GM18519 (cell line): Measurements from ENCODE around the gene CABCOCO1.
"Not testable (repeated sequence)": the region's sequence is repeated elsewhere in the genome, so short reads cannot be mapped to it uniquely, and the experiment has no call there.

Source experiments
- ATAC-seq: cut with Tn5 transposase; IDR thresholded peaks from one replicate; pipeline ENCODE4 v1.9.1; 2021; ENCODE audit warnings: mild to moderate bottlenecking, moderate library complexity; ENCODE audit not compliant: unreplicated experiment, low FRiP score

CABCOCO1 gene

DNA sequence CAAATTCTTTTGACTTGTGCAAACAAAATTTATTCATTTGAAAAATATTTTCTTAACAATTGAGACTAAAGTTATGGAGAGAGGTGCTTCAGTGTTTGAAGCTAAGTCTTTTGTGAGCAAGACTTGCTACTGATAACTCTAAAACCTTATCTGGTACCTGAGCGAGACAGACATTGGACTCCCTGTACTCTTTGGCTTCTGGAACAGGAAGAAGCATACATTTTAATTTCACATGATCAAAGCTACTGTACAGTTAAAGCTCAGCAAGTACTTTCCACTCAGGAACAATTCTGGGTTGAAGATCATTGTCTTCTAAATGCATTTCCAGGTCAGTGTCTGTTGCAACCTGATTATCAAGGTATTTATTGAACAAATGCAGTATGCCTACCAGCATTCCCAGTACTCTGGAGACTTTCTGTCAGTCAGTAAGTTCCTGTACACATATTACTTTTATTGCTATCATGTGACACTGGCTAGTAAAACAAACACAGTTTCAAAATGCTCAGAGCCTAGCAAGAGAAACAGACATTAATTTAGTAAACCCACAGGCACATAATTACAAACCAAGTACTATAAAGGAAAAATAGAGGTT is 42.4 kb downstream of the CABCOCO1 start:
- ATAC-seq, result no peak

DNA sequence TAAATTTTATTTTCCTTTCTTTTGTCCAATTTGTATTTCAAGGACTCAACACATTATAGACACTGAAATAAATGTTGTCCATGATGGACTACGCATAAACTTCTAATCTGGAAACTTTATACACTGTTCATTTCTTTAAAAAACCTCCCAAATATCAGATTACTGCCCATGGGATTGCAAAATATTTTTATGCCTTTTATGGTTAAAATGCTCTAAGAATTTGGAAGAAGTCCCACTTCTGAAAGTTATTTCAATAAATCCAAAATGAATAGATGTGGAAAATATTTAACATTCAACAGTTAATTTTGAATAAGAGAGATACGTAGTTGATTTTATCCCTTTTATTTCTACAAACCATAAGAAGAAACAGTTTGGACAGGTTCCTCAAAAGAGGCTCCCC is 46.1 kb downstream of the CABCOCO1 start:
- no peak for ATAC-seq

DNA sequence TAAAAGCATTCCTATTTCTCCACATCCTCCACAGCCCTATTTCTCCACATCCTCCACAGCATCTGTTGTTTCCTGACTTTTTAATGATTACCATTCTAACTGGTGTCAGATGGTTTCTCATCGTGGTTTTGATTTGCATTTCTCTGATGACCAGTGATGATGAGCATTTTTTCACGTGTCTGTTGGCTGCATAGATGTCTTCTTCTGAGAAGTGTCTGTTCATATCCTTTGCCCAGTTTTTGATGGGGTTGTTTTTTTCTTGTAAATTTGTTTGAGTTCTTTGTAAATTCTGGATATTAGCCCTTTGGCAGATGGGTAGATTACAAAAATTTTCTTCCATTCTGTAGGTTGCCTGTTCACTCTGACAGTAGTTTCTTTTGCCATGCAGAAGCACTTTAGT is 49.4 kb downstream of the CABCOCO1 start:
- ATAC-seq, result not testable (repeated sequence)

DNA sequence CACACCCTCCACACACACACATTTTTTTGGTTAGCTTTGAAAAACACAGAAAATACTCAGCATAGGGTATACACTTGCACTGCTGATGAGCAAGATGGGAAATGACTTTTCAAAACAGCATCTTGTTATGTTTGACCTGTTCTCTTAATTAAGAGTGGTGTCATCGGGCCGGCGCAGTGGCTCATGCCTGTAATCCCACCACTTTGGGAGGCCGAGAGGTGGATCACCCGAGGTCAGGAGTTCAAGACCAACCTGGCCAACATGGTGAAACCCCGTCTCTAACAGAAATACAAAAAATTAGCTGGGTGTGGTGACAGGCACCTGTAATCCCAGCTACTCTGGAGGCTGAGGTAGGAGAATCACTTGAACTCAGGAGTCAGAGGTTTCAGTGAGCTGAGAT is 56.7 kb downstream of the CABCOCO1 start:
- not testable (repeated sequence) for ATAC-seq

DNA sequence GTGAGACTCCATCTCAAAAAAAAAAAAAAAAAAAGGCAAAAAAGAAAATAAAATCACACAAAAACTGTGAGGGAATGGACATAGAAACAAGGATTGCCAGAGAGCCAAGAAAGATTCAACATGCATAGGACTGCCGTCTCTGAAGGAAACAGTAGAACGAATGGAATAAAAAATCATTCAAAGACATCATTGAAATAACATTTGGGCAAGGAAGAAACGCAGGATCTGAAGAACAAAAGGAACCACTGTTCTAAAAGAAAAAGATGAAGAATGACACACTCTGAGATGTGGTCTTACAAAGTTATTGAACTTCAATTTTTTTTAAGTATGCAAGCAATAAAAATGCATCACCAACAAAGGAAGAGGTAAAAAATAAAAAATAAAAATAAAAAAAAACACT is 57.2 kb downstream of the CABCOCO1 start:
- no peak for ATAC-seq

DNA sequence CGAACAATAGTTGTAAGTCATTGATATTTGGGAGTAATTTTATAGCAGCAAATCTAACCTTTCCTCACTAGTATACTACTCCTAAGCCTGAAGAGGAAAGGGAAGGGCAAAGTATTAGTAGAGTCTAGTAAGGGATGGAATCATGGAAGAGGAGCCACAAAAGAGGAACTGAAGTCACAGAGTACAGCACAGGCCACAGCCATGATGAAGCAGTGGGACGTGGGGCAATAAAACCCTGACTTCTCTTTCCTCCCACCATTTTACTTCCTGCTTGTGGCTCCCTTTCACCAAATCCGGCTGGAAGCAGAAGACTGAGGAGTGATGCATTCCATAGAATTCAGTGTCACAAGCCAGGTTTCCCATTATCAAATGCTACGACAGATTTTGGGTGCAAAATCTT is 58.7 kb downstream of the CABCOCO1 start:
- ATAC-seq, result no peak

DNA sequence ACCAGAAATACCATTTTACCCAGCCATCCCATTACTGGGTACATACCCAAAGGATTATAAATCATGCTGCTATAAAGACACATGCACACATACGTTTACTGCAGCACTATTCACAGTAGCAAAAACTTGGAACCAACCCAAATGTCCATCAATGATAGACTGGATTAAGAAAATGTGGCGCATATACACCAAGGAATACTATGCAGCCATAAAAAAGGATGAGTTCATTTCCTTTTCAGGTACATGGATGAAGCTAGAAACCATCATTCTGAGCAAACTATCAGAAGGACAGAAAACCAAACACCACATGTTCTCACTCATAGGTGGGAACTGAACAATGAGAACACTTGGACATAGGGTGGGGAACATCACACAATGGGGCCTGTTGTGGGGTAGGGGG is 62.5 kb downstream of the CABCOCO1 start:
- ATAC-seq, result not testable (repeated sequence)

DNA sequence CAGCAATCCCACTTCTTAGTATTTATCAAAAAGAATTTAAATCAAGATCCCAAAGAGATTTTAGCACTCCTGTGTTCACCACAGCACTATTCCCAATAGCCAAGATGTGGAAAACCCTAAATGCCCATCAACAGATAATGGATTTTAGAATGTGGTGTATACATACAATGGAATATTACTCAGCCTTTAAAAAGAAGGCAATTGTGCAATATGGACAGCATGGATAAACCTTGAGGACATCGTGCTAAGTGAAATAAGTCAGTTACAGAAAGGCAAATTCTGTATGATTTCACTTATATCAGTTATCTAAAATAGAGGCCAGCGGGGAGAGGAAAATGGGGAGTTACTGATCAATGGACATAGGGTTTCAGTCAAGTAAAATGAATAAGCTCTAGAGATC is 66.9 kb downstream of the CABCOCO1 start:
- no peak for ATAC-seq

DNA sequence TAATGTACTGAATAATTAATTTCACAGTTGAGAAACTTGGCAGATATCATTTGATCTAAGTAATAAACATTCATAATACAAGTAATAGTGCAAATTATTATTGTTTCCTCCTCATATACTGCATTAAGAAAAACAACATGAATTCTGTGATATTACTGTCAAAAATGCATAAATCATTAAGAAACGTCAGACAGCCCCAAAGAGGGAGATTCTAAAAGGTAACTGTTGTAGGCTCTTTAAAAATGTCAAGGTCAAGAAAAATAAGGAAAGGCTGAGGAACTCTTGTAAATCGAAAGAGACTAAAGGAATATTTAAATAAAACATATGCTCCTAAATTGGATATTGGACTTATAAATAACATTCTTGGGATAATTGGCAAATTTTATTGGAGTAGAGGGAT is 67.9 kb downstream of the CABCOCO1 start:
- ATAC-seq, result no peak

DNA sequence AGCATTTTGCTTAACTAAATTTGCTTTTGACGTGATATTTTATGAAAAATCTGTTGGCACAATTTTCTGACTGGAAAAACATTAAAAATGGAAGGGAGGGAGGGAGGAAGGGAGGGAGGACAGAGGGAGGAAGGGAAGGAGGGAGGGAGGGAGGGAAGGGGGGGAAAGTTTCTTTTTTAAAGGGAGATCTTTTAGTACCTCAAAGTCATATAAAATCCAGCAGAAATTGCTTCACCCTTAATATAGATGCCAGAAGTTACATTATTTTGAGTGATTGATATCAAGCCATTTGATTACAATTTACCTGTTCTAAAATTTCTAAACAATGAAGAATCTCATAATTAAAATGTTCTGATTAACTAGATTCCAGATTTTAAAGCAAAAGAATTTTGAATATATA is 68.9 kb downstream of the CABCOCO1 start:
- ATAC-seq, result no peak

DNA sequence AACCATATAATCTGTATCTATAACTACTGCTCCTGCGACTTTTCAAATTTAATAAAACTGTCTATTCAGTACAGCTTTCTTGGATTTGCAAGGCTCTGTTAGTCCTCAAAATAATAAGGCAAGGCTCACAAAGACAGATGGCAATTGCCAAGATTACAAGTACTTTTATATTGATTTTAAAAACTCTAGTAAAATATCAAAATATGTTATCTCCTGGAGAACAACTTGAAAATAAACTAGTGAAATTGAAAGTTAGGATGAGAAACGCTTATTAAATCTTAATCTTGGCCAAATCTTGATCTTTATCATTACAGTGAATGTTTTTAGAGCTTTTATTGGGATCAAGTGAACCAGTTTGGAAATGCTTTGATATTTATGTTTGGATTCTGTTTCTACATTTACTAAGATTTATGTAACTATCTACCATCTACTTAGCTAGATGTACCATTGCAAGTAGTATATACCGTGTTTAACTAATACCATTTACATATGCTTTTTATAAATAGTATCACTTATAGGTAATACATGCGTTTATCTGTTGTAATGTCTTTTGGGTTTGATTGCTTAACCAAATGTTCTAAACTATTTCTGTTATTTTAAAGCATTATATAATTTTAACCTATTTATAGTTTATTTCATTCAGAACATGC is 70.0 kb downstream of the CABCOCO1 start:
- no peak for ATAC-seq

DNA sequence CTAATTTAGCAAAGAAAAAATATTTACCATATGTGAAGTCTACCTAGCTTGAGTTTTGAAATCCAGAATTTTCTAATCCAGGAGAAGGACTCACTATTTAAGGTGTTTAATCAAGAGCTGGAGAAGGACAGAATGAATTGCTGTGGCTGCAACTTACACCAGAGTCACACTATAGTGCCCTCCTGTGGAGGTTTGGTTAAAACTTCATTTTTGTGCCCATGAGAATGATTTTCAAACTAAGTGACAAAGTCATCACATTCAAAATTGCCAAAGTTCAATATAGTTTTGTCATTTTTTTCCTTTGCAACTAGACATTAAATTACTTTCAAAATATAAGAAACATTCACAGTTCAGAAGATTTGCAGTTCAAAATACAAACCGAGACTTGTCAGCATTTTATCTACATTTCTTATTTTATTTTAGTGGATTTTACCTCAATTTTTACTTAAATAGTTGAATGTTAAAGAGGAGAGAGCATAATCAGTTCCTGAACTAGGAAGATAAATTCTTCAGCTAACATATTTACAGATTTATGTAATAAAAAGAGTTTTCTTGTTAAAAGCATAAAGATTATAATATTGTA is 70.7 kb downstream of the CABCOCO1 start:
- ATAC-seq, result peak; percentile 65

DNA sequence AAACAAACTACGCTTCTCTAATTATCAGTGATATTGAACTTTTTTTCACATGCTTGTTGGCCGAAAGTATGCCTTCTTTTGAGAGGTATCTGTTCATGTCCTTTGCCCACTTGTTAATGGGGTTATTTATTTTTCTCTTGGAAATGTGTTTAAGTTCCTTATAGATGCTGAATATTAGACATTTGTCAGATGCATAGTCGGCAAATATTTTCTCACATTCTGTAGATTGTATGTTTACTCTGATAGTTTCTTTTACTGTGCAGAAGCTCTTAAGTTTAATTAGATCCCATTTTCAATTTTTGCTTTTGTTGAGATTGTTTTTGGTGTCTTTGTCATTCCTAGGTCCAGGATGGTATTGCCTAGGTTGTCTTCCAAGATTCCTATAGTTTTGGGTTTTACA is 73.2 kb downstream of the CABCOCO1 start:
- ATAC-seq, result no peak

DNA sequence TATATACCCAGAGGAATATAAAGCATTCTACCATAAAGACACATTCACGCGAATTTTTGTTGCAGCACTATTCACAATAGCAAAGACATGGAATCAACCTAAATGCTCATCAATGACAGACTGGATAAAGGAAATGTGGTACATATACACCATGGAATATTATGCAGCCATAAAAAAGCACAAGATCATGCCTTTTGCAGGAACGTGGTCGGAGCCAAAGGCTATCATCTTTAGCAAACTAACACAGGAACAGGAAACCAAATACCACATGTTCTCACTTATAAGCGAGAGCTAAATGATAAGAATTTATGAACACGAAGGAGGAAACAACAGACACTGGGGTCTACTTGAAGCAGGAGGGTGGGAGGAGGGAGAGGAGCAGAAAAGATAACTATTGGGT is 74.7 kb downstream of the CABCOCO1 start:
- not testable (repeated sequence) for ATAC-seq

DNA sequence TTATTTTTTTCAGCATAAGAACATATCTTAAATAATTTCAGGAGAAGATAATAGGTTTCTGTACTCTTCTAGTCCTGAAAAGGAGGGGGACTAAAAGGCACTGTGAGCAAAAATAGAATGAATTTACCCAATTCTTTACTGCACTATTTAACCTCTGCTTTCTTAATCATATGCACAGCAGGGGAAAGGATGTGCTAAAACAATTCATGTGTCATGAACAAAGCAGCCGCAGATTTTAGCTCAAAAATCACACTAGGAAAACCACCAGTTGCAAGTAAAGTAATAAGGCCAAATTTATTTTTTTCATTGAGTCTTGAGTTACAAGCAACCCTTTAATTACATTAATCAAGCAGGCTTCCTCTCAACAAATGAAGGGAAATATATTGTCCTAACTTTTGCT is 80.1 kb downstream of the CABCOCO1 start:
- ATAC-seq, result no peak

DNA sequence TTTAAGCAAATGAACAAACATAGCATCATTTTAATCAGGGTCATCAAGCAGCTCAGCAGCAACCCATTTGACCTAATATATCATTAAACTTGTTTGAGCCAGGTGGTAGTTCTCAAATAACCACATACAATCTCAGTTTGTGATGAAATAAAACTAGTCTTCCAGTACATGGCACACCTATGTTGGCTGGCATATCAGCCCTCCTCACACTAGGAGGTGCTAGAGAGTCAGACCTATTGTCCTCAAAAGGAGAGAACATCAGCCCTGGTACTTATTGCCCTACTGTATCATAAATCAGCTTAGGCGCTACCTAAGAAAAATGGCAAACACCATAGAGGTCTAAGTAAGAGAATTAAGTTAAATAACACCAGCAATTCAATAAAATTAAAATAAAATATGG is 81.7 kb downstream of the CABCOCO1 start:
- ATAC-seq, result no peak

DNA sequence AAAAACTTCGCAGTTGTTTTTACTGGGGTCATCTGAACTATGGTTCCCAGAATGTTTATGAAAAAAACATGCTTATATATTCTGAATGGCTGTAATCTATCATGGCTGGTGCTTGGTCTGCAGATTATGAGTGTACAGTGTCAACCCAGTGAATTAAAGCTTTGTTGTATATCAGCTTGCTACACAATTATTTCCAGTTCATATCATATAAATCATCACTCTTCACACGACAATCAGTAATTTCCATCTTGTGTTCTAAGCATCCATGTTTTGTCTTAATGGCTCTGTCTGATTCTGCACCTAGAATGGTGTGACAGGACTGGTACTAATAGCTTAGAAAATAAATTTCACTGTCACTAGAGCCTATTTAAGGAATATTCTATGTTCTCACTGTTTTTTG is 83.6 kb downstream of the CABCOCO1 start:
- no peak for ATAC-seq

DNA sequence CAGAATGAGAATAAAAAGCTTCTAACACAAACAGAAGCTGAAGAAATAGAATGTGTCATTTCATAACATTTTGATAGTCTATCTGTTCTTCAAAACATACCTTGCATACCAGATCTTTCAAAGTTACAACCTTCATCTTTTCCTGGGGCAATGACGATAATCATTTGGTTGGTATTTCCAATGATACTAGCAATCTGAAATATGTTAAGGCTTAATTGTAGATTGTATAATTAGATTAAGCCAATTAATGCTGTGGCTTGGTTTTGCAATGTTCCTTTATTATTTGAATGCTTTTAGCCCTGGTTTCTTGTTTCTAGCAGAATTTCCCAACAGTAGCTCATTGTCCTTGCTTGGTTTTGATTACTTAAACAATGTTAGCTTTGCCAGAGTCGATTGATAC is 84.6 kb downstream of the CABCOCO1 start:
- ATAC-seq, result no peak

DNA sequence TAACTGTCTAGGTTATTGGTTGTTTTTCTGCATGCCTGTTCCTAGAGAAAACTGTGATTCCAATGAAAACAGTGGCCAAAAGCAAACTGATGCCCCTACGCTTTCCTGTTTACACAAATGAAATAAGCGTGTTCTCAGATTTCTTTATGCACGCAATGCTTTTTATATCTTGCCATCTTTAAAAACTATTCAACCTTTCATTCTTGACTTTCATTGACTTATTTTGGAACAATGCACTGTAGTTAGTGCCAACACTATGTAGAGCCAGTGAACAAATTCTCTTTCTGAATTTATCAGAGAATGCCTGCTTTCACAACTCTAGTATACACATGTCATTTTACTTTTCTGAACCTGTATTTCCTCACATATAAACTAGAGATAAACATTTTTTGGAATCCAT is 86.6 kb downstream of the CABCOCO1 start:
- ATAC-seq, result no peak

DNA sequence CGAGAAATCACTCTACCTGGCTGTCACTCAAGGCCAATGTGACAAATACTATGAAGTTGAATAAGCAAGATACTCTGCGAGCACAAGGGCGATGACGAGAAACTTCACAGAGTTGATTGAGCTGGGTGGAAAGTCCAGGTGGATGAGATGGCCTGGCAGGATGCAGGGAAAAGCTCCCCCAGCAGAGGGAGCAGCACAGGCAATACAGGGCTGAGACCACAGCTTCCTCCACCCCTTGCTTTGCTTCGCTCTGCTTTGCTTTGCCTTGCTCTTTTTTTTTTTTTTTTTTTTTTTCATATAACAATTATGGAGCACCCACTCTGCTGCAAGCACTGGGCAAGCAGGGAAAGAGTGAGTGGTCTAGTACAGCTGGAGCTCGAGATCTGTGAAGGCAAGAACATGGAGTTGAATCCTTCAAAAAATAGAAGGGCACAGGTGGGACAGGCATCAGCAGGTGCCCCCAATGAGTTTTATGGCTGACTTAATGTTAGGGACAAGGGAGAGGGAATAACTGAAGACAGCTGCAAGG is 88.3 kb downstream of the CABCOCO1 start:
- ATAC-seq, result peak; percentile 89

DNA sequence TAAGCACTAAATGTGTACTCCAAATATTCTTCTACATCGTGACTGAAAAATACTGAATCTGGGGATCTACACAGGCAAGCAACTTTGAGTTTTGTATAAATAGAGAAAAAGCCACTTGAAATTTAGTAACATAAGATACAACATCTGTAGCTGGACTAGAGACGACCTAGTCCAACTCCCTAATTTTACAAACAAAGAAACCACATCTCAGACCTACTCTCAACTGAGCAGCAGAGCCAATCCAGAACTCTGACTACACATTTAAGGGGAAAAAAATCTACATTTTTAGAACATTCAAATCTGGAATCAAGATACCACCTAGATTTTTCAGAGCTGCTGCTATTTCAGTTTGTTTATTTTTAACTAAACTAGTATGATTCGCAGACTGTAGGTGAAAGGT is 88.9 kb downstream of the CABCOCO1 start:
- ATAC-seq, result no peak
